HepG2 (cell line): ENCODE results near the gene VAPA. TPM values are rescaled to one million over a fixed set of nuclear protein-coding genes. Genes with fewer than 3 reads are reported as not detected.

Experiments used
- BHLHE40 ChIP-seq: IDR thresholded peaks from 2 replicates; pipeline ENCODE4 v1.6.1; 2011; ENCODE audit warnings: low read length, improper control_type of control experiment
- CHD4 ChIP-seq: fragments of 200-600 bp; sonication (generic); IDR thresholded peaks from 2 replicates; pipeline ENCODE4 v1.7.0; 2017; ENCODE audit warnings: mild to moderate bottlenecking, low read length, borderline replicate concordance
- DMAP1 ChIP-seq: IDR thresholded peaks from 2 replicates; pipeline ENCODE4 v1.6.1; 2016
- MEF2D ChIP-seq: sonication (generic); formaldehyde crosslinking; IDR thresholded peaks from 2 replicates; pipeline ENCODE4 v1.5.1; 2020; ENCODE audit warnings: mild to moderate bottlenecking, missing genetic modification reagents
- PHF8 ChIP-seq: sonication (generic); formaldehyde crosslinking; IDR thresholded peaks from 2 replicates; pipeline ENCODE4 v1.5.0; 2020; ENCODE audit warnings: missing genetic modification reagents
- RFX1 ChIP-seq: fragments of 450-650 bp; IDR thresholded peaks from 2 replicates; pipeline ENCODE4 v1.6.1; 2017
- SP2 ChIP-seq: sonication (generic); formaldehyde crosslinking; IDR thresholded peaks from 2 replicates; pipeline ENCODE4 v1.5.1; 2020; ENCODE audit warnings: mild to moderate bottlenecking, missing genetic modification reagents
- STAG1 ChIP-seq: sonication (generic); formaldehyde crosslinking; IDR thresholded peaks from 2 replicates; pipeline ENCODE4 v1.4.0; 2020; ENCODE audit warnings: missing genetic modification reagents
- TAF1 ChIP-seq: sonication (generic); formaldehyde crosslinking; IDR thresholded peaks from 2 replicates; pipeline ENCODE4 v1.4.0; 2020; ENCODE audit warnings: missing genetic modification reagents
- TFDP1 ChIP-seq: IDR thresholded peaks from 2 replicates; pipeline ENCODE4 v1.6.1; 2016; ENCODE audit warnings: missing compliant biosample characterization, missing genetic modification reagents, borderline replicate concordance
- TP53 ChIP-seq: sonication (generic); formaldehyde crosslinking; conservative IDR thresholded peaks from 2 replicates; pipeline ENCODE4 v1.4.0; 2020; ENCODE audit warnings: missing genetic modification reagents
- TSC22D2 ChIP-seq: sonication (generic); formaldehyde crosslinking; IDR thresholded peaks from 2 replicates; pipeline ENCODE4 v1.5.1; 2020; ENCODE audit warnings: missing genetic modification reagents, mild to moderate bottlenecking, borderline replicate concordance
- U2AF1 ChIP-seq: fragments of 200-400 bp; formaldehyde crosslinking; optimal IDR thresholded peaks from 2 replicates; pipeline ENCODE3; 2017; ENCODE audit warnings: mild to moderate bottlenecking, low read depth, low read length
- ZBTB25 ChIP-seq: IDR thresholded peaks from 2 replicates; pipeline ENCODE4 v1.6.1; 2018; ENCODE audit warnings: missing genetic modification reagents
- ZFX ChIP-seq: sonication (generic); formaldehyde crosslinking; IDR thresholded peaks from 2 replicates; pipeline ENCODE4 v1.4.0; 2020; ENCODE audit warnings: mild to moderate bottlenecking, low read depth, missing genetic modification reagents, moderate library complexity
- ZNF264 ChIP-seq: sonication (generic); formaldehyde crosslinking; IDR thresholded peaks from 2 replicates; pipeline ENCODE4 v1.4.0; 2020; ENCODE audit warnings: missing genetic modification reagents
- ZNF501 ChIP-seq: sonication (generic); formaldehyde crosslinking; IDR thresholded peaks from 2 replicates; pipeline ENCODE4 v1.5.1; 2020; ENCODE audit warnings: mild to moderate bottlenecking, moderate library complexity, missing genetic modification reagents
- ZNF563 ChIP-seq: sonication (generic); formaldehyde crosslinking; IDR thresholded peaks from 2 replicates; pipeline ENCODE4 v1.8.0; 2022; ENCODE audit warnings: mild to moderate bottlenecking, moderate library complexity, missing genetic modification reagents
- ZUFSP ChIP-seq: sonication (generic); formaldehyde crosslinking; IDR thresholded peaks from 2 replicates; pipeline ENCODE4 v1.9.0; 2021; ENCODE audit warnings: missing genetic modification reagents, mild to moderate bottlenecking, borderline replicate concordance
- polyA plus RNA-seq, 8 experiments: library from polyadenylated mRNA; depleted of rRNA in 3 of 8; stranded (reverse) in 7 of 8; unstranded in 1 of 8; fragments of >200 nt; fragmentation: Illumina TruSeq in 4 of 8; extraction: Trizol in 4 of 8; gene quantifications; 2 replicates each; pipeline versions ENCODE4 v1.2.1 to v1.2.3, GENCODE V29; 2011 to 2016; ENCODE audit warnings: low read depth in 4 of 8, missing spikeins in 1 of 8, mixed read lengths in 1 of 8; ENCODE audit not compliant: insufficient read depth in 1 of 8
- total RNA-seq, 5 experiments: library from RNA; depleted of rRNA; stranded (reverse); fragments of >200 nt; fragmentation: Illumina TruSeq; extraction: Trizol; gene quantifications; 2 replicates each; pipeline ENCODE4 v1.2.3, GENCODE V29; 2016; ENCODE audit warnings: low read depth in 1 of 5
- TF ChIP-seq, protein P1 (sequence below): sonication (generic); formaldehyde crosslinking; IDR thresholded peaks from 2 replicates; pipeline ENCODE4 v1.5.0; 2020; ENCODE audit warnings: missing genetic modification reagents
- TF ChIP-seq, protein P2 (sequence below): sonication (generic); formaldehyde crosslinking; IDR thresholded peaks from 2 replicates; pipeline ENCODE4 v1.5.1; 2020; ENCODE audit warnings: mild to moderate bottlenecking, missing genetic modification reagents, moderate library complexity

Gene VAPA
- total and polyA plus RNA-seq, 2 of the 13 experiments (the other 11 are each of a cell fraction or from before 2014, with no cell fraction given) = 167 to 294 TPM

DNA sequence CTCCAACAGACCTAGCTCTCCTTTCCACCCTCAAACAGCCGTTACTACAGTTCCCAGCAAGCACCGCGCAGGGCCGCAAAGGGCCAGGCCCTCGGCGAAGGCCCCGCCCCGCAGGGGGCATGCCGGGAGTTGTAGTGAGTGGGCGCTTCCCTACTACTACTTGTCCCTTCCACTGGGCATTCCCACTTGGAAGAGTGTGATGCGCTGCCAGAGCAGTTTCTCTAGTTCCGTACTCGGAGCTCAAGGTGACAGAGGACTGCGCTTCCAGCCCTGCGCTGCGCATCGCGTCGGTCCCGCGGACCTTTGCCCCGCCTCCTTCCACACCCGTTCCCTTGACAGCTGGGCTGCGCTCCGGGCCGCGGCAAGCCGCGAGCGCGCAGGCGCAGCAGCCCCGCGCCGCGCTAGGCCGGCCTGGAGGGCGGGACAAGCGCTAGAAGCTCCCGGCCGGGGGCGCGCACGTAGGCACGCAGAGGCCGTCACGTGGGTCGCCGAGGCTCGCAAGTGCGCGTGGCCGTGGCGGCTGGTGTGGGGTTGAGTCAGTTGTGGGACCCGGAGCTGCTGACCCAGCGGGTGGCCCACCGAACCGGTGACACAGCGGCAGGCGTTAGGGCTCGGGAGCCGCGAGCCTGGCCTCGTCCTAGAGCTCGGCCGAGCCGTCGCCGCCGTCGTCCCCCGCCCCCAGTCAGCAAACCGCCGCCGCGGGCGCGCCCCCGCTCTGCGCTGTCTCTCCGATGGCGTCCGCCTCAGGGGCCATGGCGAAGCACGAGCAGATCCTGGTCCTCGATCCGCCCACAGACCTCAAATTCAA lies at the start of gene VAPA (continued):
- TF ChIP-seq SP2 (CRISPR knock-in tag) (peak; percentile 61; the same call in 1 of the 2 replicates), TSC22D2 (CRISPR knock-in tag) (peak; percentile 46; the same call in 1 of the 2 replicates), CHD4 (no peak), DMAP1 (CRISPR knock-in tag) (peak; percentile 49; the same call in 1 of the 2 replicates), ZNF264 (0 out of 2 replicates have a peak, but pooled peaks have one; percentile 55), ZNF563 (CRISPR knock-in tag) (peak; percentile 30), BHLHE40 (peak; percentile 43; the same call in 1 of the 2 replicates), RFX1 (peak; percentile 72; the same call in 1 of the 2 replicates), TAF1 (CRISPR knock-in tag) (peak; percentile 88), ZNF501 (CRISPR knock-in tag) (peak; percentile 76), ZBTB25 (CRISPR knock-in tag) (peak; percentile 38), ZUFSP (CRISPR knock-in tag) (no peak), U2AF1 (no peak), TP53 (CRISPR knock-in tag) (no peak; the same call in 1 of the 2 replicates), ZFX (CRISPR knock-in tag) (peak; percentile 89), STAG1 (CRISPR knock-in tag) (0 out of 2 replicates have a peak, but pooled peaks have one; percentile 2), TFDP1 (CRISPR knock-in tag) (no peak), PHF8 (CRISPR knock-in tag) (peak; percentile 72), MEF2D (CRISPR knock-in tag) (no peak)
- TF ChIP-seq, protein P1, sequence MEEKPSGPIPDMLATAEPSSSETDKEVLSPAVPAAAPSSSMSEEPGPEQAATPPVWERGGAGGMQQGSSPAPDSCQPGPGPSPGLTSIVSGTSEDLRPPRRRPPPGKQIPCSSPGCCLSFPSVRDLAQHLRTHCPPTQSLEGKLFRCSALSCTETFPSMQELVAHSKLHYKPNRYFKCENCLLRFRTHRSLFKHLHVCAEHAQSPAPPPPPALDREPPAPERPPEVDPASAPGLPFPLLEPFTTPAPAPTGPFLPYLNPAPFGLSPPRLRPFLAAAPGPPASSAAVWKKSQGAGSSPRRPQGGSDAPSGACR = 0 out of 2 replicates have a peak, but pooled peaks have one; percentile 25
- TF ChIP-seq, protein P2, sequence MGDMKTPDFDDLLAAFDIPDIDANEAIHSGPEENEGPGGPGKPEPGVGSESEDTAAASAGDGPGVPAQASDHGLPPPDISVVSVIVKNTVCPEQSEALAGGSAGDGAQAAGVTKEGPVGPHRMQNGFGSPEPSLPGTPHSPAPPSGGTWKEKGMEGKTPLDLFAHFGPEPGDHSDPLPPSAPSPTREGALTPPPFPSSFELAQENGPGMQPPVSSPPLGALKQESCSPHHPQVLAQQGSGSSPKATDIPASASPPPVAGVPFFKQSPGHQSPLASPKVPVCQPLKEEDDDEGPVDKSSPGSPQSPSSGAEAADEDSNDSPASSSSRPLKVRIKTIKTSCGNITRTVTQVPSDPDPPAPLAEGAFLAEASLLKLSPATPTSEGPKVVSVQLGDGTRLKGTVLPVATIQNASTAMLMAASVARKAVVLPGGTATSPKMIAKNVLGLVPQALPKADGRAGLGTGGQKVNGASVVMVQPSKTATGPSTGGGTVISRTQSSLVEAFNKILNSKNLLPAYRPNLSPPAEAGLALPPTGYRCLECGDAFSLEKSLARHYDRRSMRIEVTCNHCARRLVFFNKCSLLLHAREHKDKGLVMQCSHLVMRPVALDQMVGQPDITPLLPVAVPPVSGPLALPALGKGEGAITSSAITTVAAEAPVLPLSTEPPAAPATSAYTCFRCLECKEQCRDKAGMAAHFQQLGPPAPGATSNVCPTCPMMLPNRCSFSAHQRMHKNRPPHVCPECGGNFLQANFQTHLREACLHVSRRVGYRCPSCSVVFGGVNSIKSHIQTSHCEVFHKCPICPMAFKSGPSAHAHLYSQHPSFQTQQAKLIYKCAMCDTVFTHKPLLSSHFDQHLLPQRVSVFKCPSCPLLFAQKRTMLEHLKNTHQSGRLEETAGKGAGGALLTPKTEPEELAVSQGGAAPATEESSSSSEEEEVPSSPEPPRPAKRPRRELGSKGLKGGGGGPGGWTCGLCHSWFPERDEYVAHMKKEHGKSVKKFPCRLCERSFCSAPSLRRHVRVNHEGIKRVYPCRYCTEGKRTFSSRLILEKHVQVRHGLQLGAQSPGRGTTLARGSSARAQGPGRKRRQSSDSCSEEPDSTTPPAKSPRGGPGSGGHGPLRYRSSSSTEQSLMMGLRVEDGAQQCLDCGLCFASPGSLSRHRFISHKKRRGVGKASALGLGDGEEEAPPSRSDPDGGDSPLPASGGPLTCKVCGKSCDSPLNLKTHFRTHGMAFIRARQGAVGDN (CRISPR knock-in tag) = peak; percentile 75
